22Rv1 (cell line): Measurements from ENCODE around the gene DAB1.

Experiments
- ZFX ChIP-seq: fragments of 450-650 bp; IDR thresholded peaks from 2 replicates; pipeline ENCODE4 v1.6.1; 2017; ENCODE audit warnings: antibody characterized with exemption, borderline replicate concordance
- TF ChIP-seq, protein P1 (sequence below): fragments of 450-650 bp; IDR thresholded peaks from 2 replicates; pipeline ENCODE4 v1.5.1; 2017; ENCODE audit warnings: mild to moderate bottlenecking

DNA sequence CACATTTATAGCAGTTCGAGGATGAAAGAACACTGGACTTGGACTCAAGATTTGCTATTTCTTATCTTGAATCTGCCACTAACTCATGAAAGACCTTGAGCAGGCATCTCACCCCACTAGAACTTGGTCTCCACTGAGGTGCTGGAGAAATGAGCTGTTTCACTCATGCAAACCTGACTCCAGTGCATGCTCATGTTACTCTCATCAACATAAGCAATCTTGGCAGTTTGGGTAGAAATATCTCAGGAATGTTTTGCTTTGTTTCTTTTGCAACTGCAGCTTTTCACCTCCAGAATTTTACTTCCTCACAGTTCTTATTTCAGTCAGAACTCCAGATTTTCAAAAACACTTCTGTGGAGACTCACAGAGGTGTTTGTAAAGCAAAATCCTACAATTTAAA is 46.2 kb upstream of the DAB1 start:
- TF ChIP-seq, protein P1, sequence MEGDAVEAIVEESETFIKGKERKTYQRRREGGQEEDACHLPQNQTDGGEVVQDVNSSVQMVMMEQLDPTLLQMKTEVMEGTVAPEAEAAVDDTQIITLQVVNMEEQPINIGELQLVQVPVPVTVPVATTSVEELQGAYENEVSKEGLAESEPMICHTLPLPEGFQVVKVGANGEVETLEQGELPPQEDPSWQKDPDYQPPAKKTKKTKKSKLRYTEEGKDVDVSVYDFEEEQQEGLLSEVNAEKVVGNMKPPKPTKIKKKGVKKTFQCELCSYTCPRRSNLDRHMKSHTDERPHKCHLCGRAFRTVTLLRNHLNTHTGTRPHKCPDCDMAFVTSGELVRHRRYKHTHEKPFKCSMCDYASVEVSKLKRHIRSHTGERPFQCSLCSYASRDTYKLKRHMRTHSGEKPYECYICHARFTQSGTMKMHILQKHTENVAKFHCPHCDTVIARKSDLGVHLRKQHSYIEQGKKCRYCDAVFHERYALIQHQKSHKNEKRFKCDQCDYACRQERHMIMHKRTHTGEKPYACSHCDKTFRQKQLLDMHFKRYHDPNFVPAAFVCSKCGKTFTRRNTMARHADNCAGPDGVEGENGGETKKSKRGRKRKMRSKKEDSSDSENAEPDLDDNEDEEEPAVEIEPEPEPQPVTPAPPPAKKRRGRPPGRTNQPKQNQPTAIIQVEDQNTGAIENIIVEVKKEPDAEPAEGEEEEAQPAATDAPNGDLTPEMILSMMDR, result no peak
- TF ChIP-seq ZFX, result no peak
